ENCODE measurements around the gene TDRD9.

The TDRD9 gene

DNA sequence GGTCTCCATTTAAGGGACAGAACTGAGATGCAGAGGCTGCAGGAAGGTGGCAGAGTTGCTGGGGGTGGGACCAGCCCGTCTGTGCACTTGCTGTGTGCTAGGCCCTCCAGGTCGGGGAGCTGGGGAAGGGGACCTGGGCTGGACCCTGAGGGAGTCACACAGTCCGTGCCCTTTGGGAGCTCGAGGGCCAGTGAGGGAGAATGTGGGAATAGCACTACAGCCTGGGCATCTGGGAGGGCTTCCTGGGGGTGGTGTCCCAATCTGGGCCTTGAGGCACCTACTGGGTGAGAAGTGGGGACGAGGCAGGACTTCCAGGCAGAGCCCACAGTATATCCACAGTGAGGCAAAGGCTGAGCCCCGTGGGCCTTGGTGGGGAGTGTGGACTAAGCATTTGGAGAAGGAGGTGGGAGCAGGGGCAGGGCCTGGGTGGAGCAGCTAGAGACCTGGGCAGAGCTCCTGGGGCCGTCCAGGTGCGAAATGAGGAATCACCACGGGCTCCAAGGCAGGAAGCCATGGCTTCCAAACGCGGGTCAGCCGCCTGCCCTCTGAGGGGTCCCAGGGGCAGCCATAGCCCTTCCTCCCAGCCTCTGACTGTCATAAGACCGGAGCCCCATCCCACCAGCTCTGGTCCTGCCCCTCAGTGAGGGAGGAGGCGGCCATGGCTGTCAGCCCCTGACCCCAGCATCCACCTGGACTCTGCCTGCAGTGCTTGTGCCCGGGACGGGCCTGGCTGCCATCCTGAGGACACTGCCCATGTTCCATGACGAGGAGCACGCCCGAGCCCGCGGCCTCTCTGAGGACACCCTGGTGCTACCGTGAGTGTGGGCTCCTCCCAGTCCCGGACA is 163.9 kb downstream of the TDRD9 start:
- no peak for DNase-seq (ENCODE audit: low read depth)

DNA sequence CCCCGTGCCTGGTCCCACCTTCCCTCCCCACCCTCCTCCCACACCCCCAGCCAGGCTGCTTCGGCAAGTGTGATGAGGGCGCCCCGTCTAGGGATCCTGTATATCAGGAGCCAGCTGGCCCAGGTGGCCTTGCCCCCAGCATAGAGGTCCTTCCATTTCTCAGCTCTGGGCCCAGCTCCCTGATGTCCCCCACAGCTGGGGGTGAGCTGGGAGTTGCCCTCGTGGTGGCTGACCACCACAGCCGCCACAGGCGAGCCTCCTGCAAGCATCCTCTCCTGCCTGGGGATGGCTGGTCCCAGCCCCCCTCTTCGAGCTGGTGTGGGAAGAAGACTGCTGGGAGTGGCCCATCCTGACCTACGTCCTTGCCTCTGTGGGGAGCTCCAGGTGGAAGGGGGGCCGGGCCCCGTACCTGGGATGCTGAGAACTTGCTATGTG is 164.7 kb downstream of the TDRD9 start:
- DNase-seq (ENCODE audit: low read depth), result no peak

DNA sequence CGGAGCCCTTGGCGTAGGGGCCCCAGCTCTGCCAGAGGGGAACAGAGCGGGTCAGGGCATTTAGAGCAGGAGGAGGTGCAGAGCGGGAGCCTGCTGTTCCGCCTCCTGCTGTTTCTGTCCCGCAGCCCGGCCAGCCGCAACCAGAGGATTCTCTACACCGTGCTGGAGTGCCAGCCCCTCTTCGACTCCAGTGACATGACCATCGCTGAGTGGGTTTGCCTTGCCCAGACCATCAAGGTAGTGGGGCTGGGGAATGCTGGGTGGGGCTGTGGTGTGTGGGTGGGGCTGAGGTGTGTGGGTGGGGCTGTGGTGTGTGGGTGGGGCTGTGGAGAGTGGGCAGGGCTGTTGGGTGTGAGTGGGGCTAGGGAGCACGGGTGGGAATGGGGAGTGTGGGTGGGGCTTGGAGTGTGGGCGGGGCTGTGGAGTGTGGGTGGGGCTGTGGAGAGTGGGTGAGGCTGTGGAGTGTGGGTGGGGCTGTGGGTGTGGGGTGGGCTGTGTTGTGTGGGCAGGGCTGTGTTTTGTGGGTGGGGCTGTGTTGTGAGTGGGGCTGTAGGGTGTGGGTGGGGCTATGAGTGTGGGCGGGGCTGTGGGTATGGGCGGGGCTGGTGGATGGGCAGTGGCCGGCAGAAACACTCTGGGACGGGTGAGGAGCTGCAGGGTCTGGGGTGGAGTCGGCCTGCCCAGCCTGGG is 165.3 kb downstream of the TDRD9 start:
- no peak for DNase-seq (ENCODE audit: low read depth)

DNA sequence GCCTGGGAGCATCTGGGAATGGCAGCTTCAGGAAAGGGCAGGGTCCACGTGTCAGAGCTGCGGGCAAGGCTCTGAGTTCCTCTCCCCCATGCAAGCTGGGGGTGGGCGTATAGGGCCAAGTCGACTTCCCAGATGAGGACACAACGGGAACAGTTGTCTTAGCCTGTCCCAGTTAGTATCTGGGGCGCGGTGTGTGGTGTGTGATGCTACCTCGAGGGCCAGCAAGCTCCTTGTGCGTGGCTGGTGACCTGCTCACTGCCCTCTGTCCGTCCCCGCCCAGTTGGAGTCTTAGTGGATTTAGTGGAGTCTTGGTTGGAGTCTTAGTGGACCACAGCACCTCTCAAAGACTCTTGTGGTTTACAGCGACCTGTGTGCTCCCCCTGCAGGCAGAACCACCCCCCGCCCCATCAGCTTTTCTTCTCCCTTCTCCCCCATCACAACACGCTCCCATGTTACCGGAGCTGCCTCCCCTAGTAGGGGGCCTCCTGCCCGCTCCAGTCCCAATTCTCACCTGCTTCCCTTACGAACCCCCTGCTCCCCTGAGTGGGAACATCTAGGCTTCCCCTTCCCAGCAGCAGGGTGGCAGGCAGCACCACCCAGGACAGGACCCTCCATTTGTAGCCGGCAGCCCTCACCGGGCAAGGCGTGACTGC is 165.9 kb downstream of the TDRD9 start:
- DNase-seq (ENCODE audit: low read depth), result no peak

DNA sequence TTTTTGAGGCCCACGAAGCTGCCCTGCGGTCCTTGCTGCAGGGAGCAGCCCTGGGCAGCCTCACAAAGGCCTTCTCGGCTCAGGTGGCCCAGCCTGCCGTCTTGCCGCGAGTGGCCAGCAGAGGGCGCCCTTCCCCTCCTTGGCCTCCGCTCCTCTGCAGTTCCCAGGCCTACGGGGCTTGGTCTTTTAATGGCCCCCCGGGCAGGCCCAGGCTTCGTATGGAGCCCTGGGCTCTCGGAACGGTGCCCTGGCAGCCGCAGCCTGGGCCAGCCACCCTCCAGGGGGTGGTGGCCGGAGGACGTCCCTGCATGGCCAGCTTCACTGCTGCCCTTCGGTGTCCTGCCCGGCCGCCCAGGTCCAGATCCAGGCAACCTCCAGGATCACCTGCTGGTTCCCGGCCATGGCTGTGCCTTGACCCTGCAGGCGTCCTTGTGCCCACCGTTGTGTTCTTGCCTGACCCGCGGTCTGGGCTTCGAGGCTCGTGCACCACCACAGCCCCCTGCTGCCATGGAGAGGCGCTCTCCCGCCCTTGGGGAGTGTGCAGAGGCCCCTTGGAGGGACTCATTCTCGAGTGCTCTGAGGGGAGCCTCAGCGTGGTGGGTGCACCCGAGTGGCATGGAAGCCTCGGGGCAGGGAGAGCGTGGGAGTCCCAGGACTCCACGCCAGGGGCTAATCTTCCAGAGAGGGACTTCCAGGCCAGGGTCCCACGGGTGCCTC is 166.6 kb downstream of the TDRD9 start:
- DNase-seq (ENCODE audit: low read depth), result peak; percentile 54

DNA sequence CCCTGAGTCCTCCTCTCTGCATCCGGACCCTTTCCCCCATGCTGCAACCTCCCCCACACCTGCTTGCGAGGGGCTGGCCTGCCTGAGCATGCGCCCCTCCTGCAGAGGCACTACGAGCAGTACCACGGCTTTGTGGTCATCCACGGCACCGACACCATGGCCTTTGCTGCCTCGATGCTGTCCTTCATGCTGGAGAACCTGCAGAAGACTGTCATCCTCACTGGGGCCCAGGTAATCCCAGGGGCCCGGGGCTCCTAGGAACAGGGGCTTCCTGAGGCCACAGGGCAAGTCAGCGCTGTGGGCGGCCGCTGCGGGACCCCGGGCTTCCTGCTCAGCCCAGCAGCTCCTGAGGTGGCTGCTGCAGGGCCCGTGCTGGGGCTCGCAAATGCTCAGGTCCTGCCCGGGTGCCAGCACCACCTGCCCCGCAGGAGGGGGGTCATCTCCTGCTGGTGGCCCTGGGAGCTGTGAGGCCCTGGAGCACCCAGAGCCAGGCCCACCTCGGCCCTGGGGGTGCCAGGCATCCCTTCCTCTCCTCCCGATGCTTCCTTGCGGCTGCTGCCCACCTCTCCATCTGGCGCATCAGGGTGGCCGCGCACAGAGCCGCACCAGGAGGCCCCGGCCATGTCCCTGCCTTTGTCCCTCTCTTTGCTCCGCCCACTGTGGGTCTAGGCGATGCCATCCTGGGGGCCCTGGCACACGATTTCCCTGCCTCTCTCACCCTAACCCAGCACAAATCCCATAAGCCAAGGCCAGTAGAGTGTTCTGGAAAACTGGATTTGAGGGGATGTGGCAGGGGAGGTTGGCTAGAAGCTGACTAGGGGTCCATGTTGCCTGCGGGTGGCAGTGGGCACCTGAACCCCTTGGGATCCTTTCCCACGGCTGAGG is 167.4 kb downstream of the TDRD9 start:
- no peak for DNase-seq (ENCODE audit: low read depth)

DNA sequence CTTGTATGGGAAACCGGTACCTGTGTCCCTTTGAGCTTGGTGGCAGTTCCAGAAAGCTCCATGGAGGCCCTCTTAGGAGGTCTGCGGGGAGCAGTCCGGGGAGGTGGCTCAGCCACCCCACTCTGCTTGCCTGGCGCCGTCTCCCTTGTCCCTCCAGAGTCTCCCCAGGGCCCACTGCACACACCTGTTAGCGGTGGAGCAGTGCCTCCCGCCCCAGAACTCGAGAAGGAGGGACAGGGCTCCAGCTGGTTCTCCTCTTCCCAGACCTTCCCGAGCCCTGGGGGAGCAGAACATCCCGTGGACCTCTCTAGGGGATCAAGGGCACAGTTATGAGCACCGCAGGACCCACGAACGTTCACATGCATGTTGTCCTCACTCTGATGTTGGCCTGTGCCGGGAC is 168.1 kb downstream of the TDRD9 start:
- no peak for DNase-seq (ENCODE audit: low read depth)

DNA sequence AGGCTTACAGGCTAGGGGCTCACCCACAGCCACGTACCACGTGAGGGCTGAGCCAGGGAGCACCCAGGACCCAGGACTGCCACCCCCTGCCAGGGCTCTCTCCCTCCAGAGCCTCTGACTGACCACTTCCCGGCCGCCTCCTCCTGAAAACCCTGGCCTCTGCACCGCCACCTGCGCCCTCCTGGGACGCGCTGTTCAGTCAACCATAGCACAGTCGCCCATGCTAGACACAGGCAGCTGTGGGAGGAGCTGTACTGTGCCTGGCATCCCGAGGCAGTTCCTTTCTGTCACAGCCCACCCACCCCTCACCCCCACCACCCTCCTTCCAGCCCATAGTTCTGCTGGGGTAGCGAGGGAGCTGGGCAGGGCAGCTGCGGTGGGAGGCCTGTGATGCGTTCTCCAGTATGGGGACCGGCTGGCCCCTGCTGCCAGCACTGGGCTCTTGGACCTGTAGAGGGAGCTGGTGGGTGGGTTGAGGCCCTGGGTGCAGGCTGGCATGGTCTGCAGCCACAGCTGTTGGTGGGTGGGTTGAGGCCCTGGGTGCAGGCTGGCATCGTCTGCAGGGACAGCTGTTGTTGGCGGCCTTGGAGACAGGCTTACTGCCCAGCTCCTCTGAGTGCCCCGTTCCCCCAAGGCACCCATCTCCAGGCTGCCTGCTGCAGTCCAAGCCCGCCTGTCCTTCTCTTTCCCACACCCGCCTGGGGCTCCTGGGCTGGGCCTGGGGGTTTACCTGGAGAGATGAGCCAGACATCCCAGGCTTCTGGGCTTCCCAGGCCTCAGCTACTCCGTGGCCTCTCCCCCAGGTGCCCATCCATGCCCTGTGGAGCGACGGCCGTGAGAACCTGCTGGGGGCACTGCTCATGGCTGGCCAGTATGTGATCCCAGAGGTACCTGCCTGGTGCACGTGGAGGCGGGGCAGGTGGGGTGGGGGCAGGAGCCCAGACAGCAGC is 168.8 kb downstream of the TDRD9 start:
- DNase-seq (ENCODE audit: low read depth), result no peak

DNA sequence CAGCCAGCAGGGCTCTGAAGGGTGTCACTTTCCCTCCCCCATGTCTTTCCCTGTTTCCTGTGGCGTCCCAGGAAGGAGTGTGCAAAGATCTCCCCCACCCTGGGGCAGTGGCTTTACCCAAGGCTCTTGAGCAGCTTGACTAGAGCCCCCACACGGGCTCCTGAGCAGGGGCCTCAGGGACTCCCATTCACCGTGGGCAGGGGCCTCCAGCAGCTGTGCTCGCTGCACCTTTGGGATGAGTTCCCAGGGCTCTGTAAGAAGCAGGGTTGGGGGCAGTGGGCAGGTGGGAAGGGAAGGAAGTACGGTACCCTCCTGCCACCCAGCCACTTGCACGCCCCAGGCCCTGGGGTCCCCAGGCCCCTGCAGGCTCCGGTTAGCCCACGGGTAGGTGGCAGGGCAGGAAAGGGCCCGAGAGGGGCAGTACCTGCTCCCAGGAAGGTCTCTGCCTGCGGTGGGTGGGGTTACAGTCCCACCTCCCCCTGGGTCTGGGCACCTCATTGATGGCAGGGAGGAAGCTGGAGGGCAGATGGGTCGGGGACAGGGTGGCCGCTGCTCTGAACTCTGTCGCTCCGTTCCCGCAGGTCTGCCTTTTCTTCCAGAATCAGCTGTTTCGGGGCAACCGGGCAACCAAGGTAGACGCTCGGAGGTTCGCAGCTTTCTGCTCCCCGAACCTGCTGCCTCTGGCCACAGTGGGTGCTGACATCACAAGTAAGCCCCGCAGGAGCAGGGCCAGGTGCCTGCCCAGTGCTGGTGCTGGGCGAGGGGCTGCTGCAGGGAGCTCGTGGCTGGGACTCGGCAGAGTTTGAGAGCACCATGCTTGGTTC is 170.2 kb downstream of the TDRD9 start:
- DNase-seq (ENCODE audit: low read depth), result no peak

DNA sequence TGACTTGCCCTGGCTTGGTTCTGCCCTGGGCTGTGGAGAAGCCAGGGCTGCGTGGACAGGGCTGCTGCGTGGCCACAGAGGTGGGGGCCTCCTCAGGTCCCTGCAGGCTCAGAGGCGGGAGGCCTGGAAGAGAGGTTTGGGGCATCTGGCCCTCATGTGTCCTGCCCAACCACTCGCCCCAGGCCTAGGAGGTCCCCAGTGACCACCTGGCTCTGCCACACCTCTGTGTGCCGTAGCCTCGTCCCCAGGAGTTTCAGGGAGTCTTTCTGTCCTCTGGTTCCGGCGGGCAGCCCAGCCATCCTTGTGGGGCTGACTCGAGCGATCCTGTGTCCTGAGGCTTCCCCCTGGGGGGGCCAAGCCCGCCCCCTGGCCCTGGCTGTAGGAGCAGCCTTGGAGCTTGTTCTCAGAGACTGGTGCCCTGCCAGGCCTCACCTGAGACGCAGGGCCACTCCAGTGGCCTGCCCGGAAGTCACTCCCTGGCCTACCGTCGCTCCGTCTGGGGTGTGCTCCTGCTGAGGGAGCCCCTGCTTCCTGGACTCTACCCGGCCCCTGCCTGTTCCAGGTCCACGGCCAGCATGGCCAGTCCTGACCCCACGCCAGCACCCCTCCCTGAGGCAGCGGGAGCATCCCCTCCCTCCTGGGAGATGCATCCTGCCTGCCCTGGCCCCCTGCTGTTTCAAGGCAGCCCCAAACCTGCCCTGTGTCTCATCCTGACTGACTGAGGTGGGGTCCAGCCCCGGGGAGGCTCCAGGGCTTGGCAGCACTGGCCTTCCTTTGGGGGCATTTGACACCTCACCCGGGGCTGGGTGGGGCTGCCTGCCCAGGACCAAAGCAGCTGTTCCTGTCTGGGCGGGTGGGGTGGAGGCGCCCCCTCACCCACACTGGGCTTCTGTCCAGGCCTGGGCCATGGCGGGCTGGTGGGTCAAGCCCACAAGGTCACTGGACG is 171.1 kb downstream of the TDRD9 start:
- DNase-seq (ENCODE audit: low read depth), result no peak

DNA sequence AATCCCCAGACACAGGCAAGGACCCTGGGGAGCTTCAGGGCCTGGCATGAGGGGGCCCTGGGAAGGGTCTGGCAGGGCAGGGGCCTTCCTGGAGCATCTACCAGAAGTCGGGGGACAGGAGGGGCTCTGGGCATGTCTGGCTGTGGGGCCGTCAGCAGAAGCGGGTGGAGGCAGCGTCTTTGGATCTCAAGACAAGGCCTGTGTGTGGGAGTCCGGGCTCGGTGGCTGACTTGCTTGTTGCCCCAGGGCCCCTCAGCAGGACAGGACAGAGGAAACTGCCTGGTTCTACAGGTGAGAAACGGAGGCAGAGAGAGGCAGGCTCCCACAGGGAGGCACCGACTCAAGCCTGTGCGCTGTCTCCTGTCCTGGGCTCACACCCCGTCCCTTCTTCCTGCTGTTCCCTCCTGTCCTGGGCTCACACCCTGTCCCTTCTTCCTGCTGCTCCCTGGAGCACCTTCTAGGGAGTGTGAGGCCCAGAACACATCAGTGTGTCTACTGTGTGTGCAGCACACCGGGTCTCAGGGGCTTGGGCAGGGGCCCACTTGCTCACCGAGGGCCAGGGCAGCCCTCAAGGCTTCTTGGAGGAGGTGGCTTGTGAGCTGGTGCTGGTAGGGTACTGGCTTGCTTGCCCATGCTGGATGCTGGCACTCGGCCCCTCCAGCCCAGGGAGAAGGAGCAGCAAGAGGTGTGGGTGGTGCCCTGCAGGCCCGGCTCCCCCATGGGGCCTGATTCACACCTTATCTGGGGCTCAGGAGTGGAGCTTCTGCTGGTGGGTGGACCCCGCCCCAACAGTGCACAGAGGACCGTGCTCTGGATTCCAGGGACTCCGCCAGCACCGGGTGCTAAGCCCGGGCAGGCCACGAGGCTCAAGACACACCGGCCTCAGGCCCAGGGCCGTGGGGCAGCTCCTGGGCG is 172.2 kb downstream of the TDRD9 start:
- DNase-seq (ENCODE audit: low read depth), result no peak

DNA sequence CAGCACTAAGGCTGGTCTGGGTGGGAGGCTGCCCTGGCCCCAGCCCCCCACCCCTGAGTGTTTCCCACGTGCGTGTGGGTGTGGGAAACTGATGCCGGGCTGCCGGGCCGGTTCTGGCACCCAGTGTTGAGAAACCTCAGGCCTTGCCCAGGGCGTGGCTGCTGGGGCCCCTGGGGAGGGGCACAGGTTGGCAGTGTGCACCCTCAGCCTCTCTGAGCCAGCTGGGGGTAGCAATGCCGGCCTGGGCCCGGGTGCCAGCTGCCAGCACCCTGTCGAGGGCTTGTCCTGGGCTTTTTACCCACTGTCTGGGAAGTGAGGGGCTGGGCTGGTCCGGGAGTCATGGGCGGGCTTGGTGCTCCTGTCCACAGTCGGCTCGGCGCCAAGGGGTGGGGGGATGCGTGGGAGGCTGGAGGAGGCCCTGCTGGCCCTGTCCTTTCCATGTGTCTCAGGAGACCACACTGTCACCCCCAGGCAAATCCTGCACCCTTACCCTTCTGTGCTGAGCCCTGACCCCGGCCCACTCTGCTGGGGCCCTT is 172.9 kb downstream of the TDRD9 start:
- DNase-seq (ENCODE audit: low read depth), result no peak

DNA sequence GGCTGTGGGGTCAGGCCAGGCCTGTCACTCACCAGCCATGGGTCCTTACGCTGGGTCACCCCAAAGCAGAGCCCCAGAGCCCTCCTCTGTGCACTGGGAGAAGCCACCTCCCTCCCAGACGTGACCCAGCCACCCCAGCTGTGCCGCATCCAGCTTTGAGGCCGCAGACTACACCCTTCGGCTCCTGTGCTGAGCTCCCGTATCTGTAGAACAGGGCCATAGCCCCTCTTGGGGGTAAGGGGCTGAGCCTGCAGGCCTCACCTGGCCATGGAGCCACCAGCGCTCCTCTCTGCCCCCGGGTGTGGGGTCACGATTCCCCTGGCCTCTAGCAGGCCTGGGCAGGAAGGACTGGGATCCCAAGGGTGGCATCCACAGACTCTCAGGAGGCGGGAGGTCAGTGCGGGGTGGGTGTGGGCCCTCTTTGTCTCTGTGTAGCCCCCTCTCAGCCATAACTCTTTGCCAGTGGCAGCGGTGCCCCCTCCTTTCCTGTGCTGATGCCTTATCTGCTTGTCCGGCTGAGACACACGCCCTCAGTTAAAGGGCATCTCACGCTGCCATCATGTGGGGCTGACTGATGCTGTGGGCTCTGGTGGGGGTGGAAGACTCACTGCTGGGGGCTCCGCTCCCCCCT is 173.5 kb downstream of the TDRD9 start:
- DNase-seq (ENCODE audit: low read depth), result no peak
